Measurements from ENCODE around the gene PLEKHH1.

GRCh38 chr14:67536087-67536486, 3.0 kb downstream of the PLEKHH1 start:
- TF ChIP-seq CTCF (IDR thresholded peaks at IDR 0.05), result no peak
- TF ChIP-seq POLR2A (IDR thresholded peaks at IDR 0.05), result no peak
